UCSD-AML1 (cell line): ENCODE measurements around the gene ST6GALNAC6.
A peak's percentile ranks its signal among the peaks of the same experiment; 100 is the strongest.

ENCODE experiments used
- DNase-seq: peaks from one replicate; lab custom pipeline; 2025; ENCODE audit not compliant: unreplicated experiment; lab: John Stamatoyannopoulos, UW

The ST6GALNAC6 gene

DNA sequence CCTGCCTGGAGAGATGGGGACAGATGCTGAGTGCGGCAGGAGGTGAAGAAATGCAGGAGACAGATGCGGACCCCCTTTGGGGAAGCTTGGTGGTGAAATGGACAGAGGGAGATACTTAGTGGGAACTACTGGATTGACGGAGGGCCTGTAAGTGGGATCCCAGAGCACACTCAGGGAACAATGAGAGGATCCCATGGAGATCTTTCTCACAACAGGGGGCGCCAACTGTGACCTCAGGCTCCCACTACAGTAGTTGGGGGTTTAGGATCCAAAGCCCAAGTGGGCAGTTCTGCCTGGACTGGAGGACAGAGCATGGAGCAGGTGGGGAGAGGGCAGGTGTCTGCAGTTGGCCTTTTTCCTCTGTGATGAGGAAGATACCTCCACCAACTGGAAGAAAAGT is 34.8 kb upstream of the ST6GALNAC6 start:
- no peak for DNase-seq

DNA sequence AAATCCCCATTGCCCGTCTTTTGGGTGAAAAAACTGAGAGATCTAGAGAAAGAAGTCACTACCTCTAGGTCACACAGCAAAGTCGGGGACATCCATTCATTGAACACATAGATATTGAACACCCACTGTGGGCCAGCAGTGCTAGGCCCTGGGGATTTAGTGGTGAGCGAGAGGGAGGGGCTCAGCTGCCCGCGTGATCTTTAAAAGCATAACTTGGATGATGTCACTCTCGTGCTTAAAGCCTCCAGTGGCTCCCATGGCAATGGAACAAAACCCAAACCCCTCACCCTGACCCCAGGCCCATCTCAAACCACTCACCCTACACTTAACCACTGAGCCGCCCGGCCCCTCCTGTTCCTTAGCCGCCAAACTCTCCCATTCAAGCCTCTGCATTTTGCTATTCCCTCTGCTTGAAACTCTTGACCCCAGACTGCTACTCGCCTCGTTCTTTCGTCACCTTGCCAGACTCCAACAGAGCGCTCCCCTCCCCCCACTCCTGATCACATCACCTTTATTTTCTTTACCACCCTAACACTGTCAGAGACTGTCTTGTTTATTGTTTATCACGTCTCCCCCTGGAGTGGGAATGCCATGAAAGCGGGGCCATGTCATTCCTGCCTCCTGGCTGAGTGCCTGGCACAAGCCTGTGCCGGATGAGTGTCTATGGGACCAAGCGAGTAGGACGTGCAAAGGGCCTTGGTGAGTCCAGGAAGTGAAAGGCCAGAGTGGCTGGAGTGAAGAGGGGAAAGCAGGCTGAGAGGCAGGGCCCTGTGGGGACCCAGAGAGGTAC is 31.9 kb upstream of the ST6GALNAC6 start:
- no peak for DNase-seq

- peak; percentile 75 for DNase-seq
These were observed 31.1 kb upstream of the ST6GALNAC6 start, which contains the start of gene PIP5KL1 for GRCh38 chr9:127930231-127931091. PIP5KL1 (minus strand) TSS chr9:127930777; CDS start chr9:127930752, 25 bp downstream.

DNA sequence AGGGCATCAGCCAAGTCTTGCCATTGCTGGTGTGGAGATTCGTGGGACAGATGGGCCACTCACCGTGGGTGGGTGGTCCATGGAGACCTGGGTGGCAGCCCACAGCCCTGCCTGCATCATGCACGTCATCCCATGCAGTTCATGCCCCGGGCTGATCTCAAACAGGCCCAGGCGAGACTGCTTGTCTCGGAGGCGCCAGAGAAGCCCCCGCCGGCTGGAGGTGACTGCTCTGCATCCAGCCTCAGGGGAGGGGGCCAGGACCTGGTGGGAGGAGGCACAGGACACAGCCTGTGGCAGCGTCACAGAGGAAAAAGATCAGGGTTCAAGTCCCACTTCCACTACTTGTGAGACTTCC is 30.2 kb upstream of the ST6GALNAC6 start:
- DNase-seq, result no peak

- no peak for DNase-seq
These were observed 29.5 kb upstream of the ST6GALNAC6 start for GRCh38 chr9:127928676-127929624.

- DNase-seq, result no peak
These were observed 28.7 kb upstream of the ST6GALNAC6 start for GRCh38 chr9:127927988-127928675.

DNA sequence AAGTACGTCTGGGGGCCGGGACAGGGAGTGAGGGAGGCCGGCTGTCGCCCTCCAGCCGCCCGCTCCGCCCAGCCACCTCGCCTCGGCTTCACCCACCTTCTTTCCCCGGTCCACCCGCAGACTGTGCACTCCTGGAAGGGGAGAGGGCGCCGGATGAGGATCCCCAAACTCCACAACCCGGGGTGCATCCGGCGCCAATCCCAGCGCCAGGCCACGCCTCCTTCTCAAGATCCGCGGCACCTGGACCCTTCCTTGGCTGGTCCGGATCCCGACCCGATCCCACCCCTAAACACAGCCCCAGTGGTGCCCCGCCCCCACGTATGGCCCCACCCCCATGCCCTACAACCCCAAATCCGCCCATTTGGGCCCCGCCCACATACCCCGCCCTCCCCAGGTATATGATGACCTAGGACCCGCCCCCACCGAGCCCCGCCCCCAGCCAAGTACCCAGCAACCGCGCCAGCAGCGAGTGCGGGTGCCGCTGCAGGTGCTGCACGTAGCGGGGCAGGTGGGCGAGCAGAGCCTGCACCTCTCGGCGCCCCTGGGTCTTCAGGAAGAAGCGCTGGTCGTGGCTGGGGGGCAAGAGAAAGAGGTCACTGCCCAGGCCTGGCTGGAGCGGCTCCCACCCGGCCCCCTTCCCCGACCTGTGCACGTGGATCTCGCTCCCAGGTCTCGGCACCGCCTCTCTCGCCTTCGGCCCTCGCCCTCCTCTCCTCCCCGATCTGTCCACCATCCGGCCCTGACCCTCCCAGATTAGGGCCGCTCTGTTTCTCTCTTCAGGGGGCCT is 28.0 kb upstream of the ST6GALNAC6 start:
- no peak for DNase-seq

GRCh38 chr9:127926906-127927200 is 27.4 kb upstream of the ST6GALNAC6 start:
- DNase-seq, result no peak

DNA sequence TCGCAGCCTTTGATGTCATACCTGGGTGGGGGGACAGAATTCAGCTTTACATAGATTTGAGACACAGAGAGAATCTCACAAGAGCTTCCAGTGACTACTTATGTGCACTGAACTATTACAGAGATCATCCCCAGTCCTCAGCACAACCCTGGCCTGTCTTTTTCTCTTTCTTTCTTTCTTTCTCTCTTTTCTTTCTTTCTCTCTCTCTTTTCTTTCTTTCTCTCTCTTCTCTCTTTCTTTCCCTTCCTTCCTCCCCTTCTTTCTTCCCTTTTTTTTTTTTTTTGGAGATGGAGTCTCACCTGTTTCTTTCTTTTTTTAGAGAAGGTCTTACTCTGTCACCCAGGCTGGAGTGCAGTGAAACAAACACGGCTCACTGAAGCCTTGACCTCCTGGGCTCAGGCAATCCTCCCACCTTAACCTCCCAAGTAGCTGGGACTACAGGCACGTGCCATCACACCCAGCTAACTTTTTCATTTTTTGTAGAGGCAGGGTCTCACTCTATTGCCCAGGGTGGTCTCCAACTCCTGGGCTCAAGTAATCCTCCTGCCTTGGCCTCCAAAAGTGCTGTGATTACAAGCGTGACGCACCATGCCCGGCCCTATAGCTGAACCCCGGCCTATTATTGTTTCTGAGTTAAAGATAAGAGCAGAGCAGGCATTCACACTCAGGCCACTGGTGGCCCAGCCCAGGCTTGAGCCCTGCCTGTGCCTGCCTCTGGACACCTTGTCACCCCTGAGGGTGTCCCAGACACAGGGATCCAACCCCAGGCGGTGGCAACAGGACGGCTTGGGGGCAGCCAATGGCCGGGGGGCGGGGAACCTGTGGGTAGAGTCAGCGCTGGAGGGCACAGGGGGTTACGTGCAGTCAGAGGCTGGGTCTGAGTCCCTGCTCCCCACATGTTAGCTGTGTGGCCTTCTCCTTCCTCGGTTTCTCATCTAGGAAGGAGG is 26.8 kb upstream of the ST6GALNAC6 start:
- no peak for DNase-seq

DNA sequence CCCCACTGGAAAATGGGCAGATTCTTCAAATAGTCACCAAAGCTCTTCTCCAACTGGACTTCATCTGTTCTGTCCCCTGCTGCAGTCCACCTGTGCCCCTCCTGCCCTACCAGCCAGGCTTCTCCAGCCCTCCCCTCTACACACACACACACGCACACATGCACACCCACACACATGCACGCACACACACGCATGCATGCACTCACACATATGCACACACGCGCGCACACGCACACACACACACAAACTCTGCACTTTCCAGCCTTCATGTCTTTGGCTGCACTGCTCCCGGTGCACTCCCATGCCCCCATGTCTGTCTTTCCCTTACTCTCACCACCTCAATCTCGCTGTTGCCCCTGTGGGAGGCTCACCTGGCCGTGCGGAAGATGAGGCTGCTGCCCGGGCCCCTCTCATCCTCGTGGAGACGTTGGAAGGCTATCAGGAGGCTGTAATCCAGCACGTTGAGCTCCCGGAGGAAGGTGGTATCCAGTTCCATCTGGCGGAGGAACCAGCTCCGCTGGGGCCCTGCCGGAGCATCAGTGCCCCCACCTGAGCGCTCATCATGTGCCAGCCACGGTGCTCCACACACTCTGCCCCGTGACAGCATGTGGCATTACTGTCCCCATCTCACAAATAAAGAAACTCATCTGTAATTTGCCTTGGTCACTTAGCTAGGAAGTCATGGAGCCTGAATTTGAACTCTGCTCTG is 25.5 kb upstream of the ST6GALNAC6 start:
- no peak for DNase-seq

- no peak for DNase-seq
These were observed 24.4 kb upstream of the ST6GALNAC6 start for GRCh38 chr9:127923771-127924170.

- no peak for DNase-seq
These were observed 23.6 kb upstream of the ST6GALNAC6 start for GRCh38 chr9:127923046-127923445.

GRCh38 chr9:127921557-127922120 is 22.2 kb upstream of the ST6GALNAC6 start:
- DNase-seq, result peak; percentile 62

DNA sequence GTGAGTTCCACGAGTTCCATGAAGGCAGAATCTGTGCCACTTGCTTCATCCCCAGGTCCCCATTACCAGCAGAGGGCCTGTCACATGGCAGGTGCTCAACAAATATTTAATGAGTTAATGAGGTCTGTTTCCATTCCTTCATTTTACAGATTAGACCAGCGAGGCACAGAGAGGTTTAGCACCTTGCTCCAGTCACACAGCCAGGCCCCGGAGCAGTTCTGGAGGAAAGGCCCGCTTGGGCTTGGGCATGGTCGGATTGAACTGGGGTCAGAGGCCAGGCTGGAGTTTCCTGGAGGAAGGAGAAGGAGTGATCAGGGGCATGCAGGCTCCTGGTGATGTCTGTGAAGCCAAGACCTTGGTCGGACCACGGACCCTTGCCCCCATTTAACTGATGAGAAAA is 21.4 kb upstream of the ST6GALNAC6 start:
- DNase-seq, result no peak

DNA sequence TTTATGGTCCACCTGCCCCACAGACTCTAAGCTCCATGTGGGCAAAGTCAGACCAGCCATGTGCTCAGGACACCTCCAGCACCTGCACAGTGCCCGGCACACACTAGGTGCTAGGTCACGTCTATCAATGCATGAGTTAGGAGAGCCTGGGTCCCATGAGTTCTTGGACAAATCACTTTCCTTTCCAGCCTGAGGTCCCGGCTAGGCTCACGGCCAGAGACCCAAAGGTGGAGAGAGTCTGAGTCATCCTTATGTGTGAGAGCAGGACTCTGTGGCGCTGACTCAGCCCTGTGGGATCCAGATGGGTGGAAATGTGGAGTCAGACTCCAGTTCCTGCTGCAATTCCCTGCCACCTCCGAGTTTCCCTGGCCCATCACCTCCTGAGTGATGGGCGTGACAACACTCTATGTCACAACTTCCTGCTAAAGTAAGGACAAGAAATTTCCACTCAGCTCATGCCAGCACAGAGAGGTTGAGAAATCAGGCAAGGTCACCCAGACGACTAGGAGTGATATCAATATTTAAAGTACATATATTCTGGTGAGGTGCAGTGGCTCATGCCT is 19.9 kb upstream of the ST6GALNAC6 start:
- DNase-seq, result peak; percentile 69

GRCh38 chr9:127918183-127919107 is 19.0 kb upstream of the ST6GALNAC6 start:
- peak; percentile 57 for DNase-seq
